ENCODE results near the gene ENO2. TPM values are rescaled to one million over a fixed set of nuclear protein-coding genes. Genes with fewer than 3 reads are reported as not detected.
A peak's percentile ranks its signal among the peaks of the same experiment; 100 is the strongest.

The ENO2 gene
- total RNA-seq, 1 donor = 13.4 TPM

DNA sequence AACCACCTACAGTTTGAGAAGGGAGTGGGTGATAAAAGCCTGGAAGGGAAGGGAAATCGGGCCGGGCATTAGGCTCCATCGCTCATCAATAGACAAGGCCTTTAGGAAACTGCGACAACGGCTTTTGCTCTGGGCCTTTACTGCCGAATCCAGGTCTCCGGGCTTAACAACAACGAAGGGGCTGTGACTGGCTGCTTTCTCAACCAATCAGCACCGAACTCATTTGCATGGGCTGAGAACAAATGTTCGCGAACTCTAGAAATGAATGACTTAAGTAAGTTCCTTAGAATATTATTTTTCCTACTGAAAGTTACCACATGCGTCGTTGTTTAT is 29.0 kb downstream of the ENO2 start:
- Histone ChIP-seq H3K36me3 (ENCODE audit: insufficient read depth, low read length) (peaks cover 42% of the 10 kb centered on the region), H2AFZ (ENCODE audit: low read length) (peak overlapping the region; percentile 72), H3K4me2 (ENCODE audit: insufficient read depth, low read length) (peak overlapping the region; percentile 95), H3K4me3 (ENCODE audit: insufficient read depth, low read length) (peak overlapping the region; percentile 88), H3K4me1 (ENCODE audit: insufficient read depth, low read length) (peaks cover 23% of the 10 kb centered on the region), H3K27ac (ENCODE audit: low read depth, low read length) (peak overlapping the region; percentile 82), H3K9me3 (ENCODE audit: low read depth, low read length) (no peaks in the 10 kb centered on the region), H3K27me3 (ENCODE audit: insufficient read depth, low read length) (no peaks in the 10 kb centered on the region), H4K20me1 (ENCODE audit: insufficient read depth, low read length) (no peaks in the 10 kb centered on the region), H3K79me2 (ENCODE audit: insufficient read depth, low read length) (peaks cover 7% of the 10 kb centered on the region)
- DNase-seq (ENCODE audit: insufficient read length, low spot score, missing footprints) = peak; percentile 99
- TF ChIP-seq CTCF (IDR thresholded peaks at IDR 0.05; ENCODE audit: extremely low read depth, low read depth, low read length) = no peak

DNA sequence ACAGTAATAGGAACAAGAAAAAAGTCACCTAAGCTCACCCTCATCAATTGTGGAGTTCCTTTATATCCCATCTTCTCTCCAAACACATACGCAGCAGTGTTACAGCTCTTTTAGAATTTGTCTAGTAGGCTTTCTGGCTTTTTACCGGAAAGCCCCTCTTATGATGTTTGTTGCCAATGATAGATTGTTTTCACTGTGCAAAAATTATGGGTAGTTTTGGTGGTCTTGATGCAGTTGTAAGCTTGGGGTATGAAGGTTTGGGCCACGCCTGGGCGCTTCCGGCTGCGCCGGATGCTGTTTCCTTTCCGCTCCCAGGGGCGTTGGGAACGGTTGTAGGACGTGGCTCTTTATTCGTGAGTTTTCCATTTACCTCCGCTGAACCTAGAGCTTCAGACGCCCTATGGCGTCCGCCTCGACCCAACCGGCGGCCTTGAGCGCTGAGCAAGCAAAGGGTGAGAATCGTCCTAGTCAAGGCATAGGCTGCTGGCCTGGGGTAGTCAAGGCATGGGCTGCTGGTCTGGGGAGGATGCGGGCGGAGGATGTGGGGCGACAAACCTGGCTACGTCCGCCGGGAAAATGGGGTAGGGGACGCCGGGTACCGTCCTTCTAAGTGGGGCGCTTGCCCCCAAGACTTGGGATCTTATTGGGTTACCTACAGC is 29.5 kb downstream of the ENO2 start, which contains the start of the genes C12orf57 and RNU7-1:
Gene C12orf57 (plus strand): TSS at position 301 of the 659 bp plus-strand sequence. CDS start 100 bp downstream, at position 401.
Gene RNU7-1 (plus strand): TSS at position 95 of the 659 bp plus-strand sequence.
- peak; percentile 95 for DNase-seq (ENCODE audit: insufficient read length, low spot score, missing footprints)
- H3K9me3 ChIP-seq (ENCODE audit: low read depth, low read length) = no peaks in the 10 kb centered on the region
- no peaks in the 10 kb centered on the region for H4K20me1 ChIP-seq (ENCODE audit: insufficient read depth, low read length)
- H3K27me3 ChIP-seq (ENCODE audit: insufficient read depth, low read length) = no peaks in the 10 kb centered on the region
- peak within 1 kb of the TSS; percentile 82 for H3K27ac ChIP-seq (ENCODE audit: low read depth, low read length)
- peaks cover 20% of the 10 kb centered on the region for H3K4me1 ChIP-seq (ENCODE audit: insufficient read depth, low read length)
- peak within 1 kb of the TSS; percentile 88 for H3K4me3 ChIP-seq (ENCODE audit: insufficient read depth, low read length)
- peaks cover 7% of the 10 kb centered on the region for H3K79me2 ChIP-seq (ENCODE audit: insufficient read depth, low read length)
- peak within 1 kb of the TSS; percentile 95 for H3K4me2 ChIP-seq (ENCODE audit: insufficient read depth, low read length)
- H2AFZ ChIP-seq (ENCODE audit: low read length) = peak within 1 kb of the TSS; percentile 72
- TF ChIP-seq CTCF (IDR thresholded peaks at IDR 0.05; ENCODE audit: extremely low read depth, low read depth, low read length) = no peak
- H3K36me3 ChIP-seq (ENCODE audit: insufficient read depth, low read length) = peaks cover 38% of the 10 kb centered on the region

GRCh38 chr12:6944381-6945186 is 30.2 kb downstream of the ENO2 start:
- Histone ChIP-seq H3K4me3 (ENCODE audit: insufficient read depth, low read length) (peak overlapping the region; percentile 88), H3K27me3 (ENCODE audit: insufficient read depth, low read length) (no peaks in the 10 kb centered on the region), H3K4me2 (ENCODE audit: insufficient read depth, low read length) (peak overlapping the region; percentile 95), H3K4me1 (ENCODE audit: insufficient read depth, low read length) (peaks cover 20% of the 10 kb centered on the region), H3K9me3 (ENCODE audit: low read depth, low read length) (no peaks in the 10 kb centered on the region), H3K79me2 (ENCODE audit: insufficient read depth, low read length) (peaks cover 4% of the 10 kb centered on the region), H3K36me3 (ENCODE audit: insufficient read depth, low read length) (peaks cover 31% of the 10 kb centered on the region), H3K27ac (ENCODE audit: low read depth, low read length) (peak overlapping the region; percentile 82), H2AFZ (ENCODE audit: low read length) (peak overlapping the region; percentile 60), H4K20me1 (ENCODE audit: insufficient read depth, low read length) (no peaks in the 10 kb centered on the region)
- TF ChIP-seq CTCF (IDR thresholded peaks at IDR 0.05; ENCODE audit: extremely low read depth, low read depth, low read length) = peak; percentile 80
- peak; percentile 98 for DNase-seq (ENCODE audit: insufficient read length, low spot score, missing footprints)

- Histone ChIP-seq H3K79me2 (ENCODE audit: insufficient read depth, low read length) (peaks cover 2% of the 10 kb centered on the region), H3K27ac (ENCODE audit: low read depth, low read length) (no peak overlapping the region), H3K27me3 (ENCODE audit: insufficient read depth, low read length) (no peaks in the 10 kb centered on the region), H3K36me3 (ENCODE audit: insufficient read depth, low read length) (peaks cover 24% of the 10 kb centered on the region), H3K4me3 (ENCODE audit: insufficient read depth, low read length) (no peak overlapping the region), H2AFZ (ENCODE audit: low read length) (no peak overlapping the region), H3K4me1 (ENCODE audit: insufficient read depth, low read length) (peaks cover 20% of the 10 kb centered on the region), H3K9me3 (ENCODE audit: low read depth, low read length) (no peaks in the 10 kb centered on the region), H3K4me2 (ENCODE audit: insufficient read depth, low read length) (no peak overlapping the region), H4K20me1 (ENCODE audit: insufficient read depth, low read length) (no peaks in the 10 kb centered on the region)
- no peak for TF ChIP-seq CTCF (IDR thresholded peaks at IDR 0.05; ENCODE audit: extremely low read depth, low read depth, low read length)
- no peak for DNase-seq (ENCODE audit: insufficient read length, low spot score, missing footprints)
Measured at GRCh38 chr12:6945613-6946012, 31.2 kb downstream of the ENO2 start.
